Fibroblast of lung (primary cell): ENCODE data around the gene C6orf62.

ENCODE experiments used
- CTCF ChIP-seq, 2 donors: IDR thresholded peaks in 1 of 2; conservative IDR thresholded peaks in 1 of 2; 1 replicate in 1 of 2; 2 replicates in 1 of 2; pipeline ENCODE4 v1.5.1; 2011 to 2012; ENCODE audit warnings: low read length in 2 of 2, control low read depth in 1 of 2, inconsistent platforms in 1 of 2, low read depth in 1 of 2, mild to moderate bottlenecking in 1 of 2
- EZH2 ChIP-seq: IDR thresholded peaks from 2 replicates; pipeline ENCODE4 v1.5.1; 2012; ENCODE audit warnings: low read length, control low read depth, mild to moderate bottlenecking; ENCODE audit errors: missing control alignments

GRCh38 chr6:24690593-24690992 lies 28.4 kb downstream of the C6orf62 start:
- no peak for TF ChIP-seq CTCF (conservative IDR thresholded peaks at IDR 0.05 in 1 of 2, IDR thresholded peaks at IDR 0.05 in 1 of 2; ENCODE audit: low read depth in 1 of 2, low read length in 2 of 2)
- TF ChIP-seq EZH2 = no peak
